ENCODE data around the gene MGAT5. TPM values are rescaled to one million over a fixed set of nuclear protein-coding genes. Genes with fewer than 3 reads are reported as not detected.

Gene MGAT5
- total RNA-seq, 1 donor from 2014 or later, result 36.8 TPM

DNA sequence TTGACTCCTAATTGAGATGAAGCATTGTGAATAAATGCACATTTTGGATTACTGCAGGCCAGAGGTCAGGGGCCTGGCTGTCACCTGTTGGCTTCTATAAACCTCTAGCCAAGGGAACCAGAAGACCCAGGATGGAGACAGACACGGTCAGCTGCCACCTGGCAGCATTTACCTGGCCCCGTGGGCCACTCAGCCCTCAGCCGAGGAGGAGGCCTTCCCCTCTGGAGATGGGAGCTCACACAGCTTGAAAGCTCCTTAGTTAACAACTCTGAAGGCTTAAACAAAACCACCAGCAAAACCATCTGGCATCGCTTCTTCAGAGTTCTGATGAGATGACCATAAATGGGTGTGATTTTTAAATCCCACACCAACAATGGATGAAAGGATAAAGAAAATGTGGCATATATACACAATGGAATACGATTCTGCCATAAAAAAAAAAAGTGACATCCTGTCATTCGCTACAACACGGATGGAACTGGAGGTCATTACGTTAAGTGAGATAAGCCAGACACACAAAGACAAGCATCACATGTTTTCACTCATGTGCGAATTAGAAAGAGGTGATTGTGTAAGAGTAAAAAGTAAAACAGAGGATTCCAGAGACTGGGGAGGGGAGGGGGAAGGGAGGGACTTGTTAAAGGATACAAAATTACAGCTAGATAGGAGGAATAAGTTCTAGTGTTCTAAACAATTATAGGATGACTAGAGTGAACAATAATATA lies 246.5 kb downstream of the MGAT5 start:
- no peak overlapping the region for H3K27ac Mint-ChIP-seq (ENCODE audit: unreplicated experiment)

DNA sequence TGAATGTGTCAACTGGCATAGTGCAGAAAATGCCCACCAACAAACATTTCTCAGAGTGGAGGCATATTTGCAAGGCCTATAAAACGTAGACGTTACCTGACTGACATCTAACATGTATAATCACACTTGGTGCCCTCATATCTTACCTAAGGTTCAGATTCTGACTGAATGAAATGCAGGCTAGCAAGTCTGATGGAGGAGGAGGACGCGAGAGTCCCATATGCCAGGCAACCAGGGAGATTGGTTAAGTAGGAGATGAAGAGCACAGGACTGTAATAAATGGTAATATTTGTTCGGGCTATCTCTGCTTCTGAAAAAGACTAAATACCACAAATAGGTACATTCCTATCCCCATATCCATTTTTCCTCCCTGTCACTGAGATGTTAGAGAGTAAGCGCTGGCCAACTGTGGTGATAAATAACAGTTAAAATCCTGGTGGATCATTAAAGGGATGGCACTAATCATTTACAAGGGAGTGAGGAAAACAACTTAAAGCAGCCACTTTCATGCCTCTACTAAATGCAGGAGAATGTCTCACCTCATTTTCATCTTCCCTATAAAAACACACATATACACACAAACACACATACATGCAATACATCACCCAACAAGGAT lies 247.7 kb downstream of the MGAT5 start:
- Mint-ChIP-seq H3K36me3 (ENCODE audit: low read depth) (no peaks in the 10 kb centered on the region), H3K27ac (ENCODE audit: unreplicated experiment) (no peak overlapping the region), H3K4me1 (no peaks in the 10 kb centered on the region), H3K9me3 (no peaks in the 10 kb centered on the region), H3K27me3 (ENCODE audit: low read depth) (no peaks in the 10 kb centered on the region), H3K4me3 (no peak overlapping the region)
- no peak for DNase-seq (ENCODE audit: low read depth, low spot score)
- TF ChIP-seq, protein P1, sequence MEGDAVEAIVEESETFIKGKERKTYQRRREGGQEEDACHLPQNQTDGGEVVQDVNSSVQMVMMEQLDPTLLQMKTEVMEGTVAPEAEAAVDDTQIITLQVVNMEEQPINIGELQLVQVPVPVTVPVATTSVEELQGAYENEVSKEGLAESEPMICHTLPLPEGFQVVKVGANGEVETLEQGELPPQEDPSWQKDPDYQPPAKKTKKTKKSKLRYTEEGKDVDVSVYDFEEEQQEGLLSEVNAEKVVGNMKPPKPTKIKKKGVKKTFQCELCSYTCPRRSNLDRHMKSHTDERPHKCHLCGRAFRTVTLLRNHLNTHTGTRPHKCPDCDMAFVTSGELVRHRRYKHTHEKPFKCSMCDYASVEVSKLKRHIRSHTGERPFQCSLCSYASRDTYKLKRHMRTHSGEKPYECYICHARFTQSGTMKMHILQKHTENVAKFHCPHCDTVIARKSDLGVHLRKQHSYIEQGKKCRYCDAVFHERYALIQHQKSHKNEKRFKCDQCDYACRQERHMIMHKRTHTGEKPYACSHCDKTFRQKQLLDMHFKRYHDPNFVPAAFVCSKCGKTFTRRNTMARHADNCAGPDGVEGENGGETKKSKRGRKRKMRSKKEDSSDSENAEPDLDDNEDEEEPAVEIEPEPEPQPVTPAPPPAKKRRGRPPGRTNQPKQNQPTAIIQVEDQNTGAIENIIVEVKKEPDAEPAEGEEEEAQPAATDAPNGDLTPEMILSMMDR (conservative IDR thresholded peaks at IDR 0.05), result no peak

More for the DNA sequence above, 246.5 kb downstream of the MGAT5 start:
- TF ChIP-seq, protein P1 (conservative IDR thresholded peaks at IDR 0.05), result no peak
- Mint-ChIP-seq H3K4me3 (no peak overlapping the region), H3K9me3 (no peaks in the 10 kb centered on the region), H3K36me3 (ENCODE audit: low read depth) (no peaks in the 10 kb centered on the region), H3K4me1 (no peaks in the 10 kb centered on the region), H3K27me3 (ENCODE audit: low read depth) (no peaks in the 10 kb centered on the region)
- DNase-seq (ENCODE audit: low read depth, low spot score), result no peak

DNA sequence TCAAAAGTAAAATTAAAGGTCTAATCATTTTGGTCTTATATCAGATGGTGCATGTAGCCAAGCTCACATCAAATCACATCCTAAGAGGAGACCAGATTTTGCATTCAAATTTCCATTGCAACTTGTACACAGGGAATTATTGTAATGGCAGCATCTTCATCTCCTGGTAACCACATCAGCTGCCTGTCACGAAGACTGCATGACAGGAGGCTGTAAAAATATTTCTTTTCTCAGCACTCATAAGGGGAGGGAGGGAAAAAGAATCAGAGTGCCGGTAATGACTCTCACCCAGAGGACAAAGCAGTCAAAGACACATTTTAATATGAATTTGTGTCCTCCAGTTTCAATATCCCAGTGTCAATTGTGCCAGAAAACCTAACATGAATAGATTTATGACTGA lies 248.2 kb downstream of the MGAT5 start:
- Mint-ChIP-seq H3K9me3 (no peaks in the 10 kb centered on the region), H3K36me3 (ENCODE audit: low read depth) (no peaks in the 10 kb centered on the region), H3K27me3 (ENCODE audit: low read depth) (no peaks in the 10 kb centered on the region), H3K4me1 (no peaks in the 10 kb centered on the region), H3K27ac (ENCODE audit: unreplicated experiment) (peak overlapping the region; percentile 10), H3K4me3 (no peak overlapping the region)
- TF ChIP-seq, protein P1 (conservative IDR thresholded peaks at IDR 0.05), result no peak
- DNase-seq (ENCODE audit: low read depth, low spot score), result no peak
